Stimulated activated CD8-positive, alpha-beta memory T cell treated with anti-CD3 and anti-CD28 coated beads, Interleukin-4, amount 100 ng/mL, for 24 hours (primary cell): Measurements from ENCODE around the gene CIDEC.
"Not testable (repeated sequence)": the region's sequence is repeated elsewhere in the genome, so short reads cannot be mapped to it uniquely, and the experiment has no call there.

Source experiments
- DNase-seq: peaks from one replicate; pipeline ENCODE4 v3.0.0-alpha.2; 2020; ENCODE audit warnings: low read depth

Gene CIDEC

GRCh38 chr3:9875448-9875847 lies 4.6 kb downstream of the CIDEC start:
- DNase-seq = no peak

GRCh38 chr3:9872067-9872466 lies 8.0 kb downstream of the CIDEC start:
- DNase-seq = not testable (repeated sequence)

- no peak for DNase-seq
These were observed 9.1 kb downstream of the CIDEC start for GRCh38 chr3:9870978-9871377.

GRCh38 chr3:9869955-9870354 lies 10.1 kb downstream of the CIDEC start:
- no peak for DNase-seq

- no peak for DNase-seq
These were observed 12.9 kb downstream of the CIDEC start for GRCh38 chr3:9867106-9867505.

GRCh38 chr3:9866639-9867038 lies 13.4 kb downstream of the CIDEC start:
- no peak for DNase-seq

- DNase-seq = not testable (repeated sequence)
These were observed 14.9 kb downstream of the CIDEC start for GRCh38 chr3:9865125-9865637.

GRCh38 chr3:9864200-9864927 lies 15.7 kb downstream of the CIDEC start:
- no peak for DNase-seq

- DNase-seq = no peak
These were observed 16.8 kb downstream of the CIDEC start for GRCh38 chr3:9863058-9863772.

GRCh38 chr3:9862391-9863057 lies 17.5 kb downstream of the CIDEC start:
- DNase-seq = no peak

GRCh38 chr3:9861626-9862130 lies 18.4 kb downstream of the CIDEC start:
- no peak for DNase-seq

- DNase-seq = no peak
These were observed 18.9 kb downstream of the CIDEC start for GRCh38 chr3:9861201-9861600.

GRCh38 chr3:9859530-9860025 lies 20.5 kb downstream of the CIDEC start:
- DNase-seq = no peak

GRCh38 chr3:9855594-9855993 lies 24.5 kb downstream of the CIDEC start:
- DNase-seq = no peak

- not testable (repeated sequence) for DNase-seq
These were observed 25.6 kb downstream of the CIDEC start for GRCh38 chr3:9854291-9854940.

GRCh38 chr3:9852528-9852927 lies 27.5 kb downstream of the CIDEC start:
- no peak for DNase-seq

- not testable (repeated sequence) for DNase-seq
These were observed 28.1 kb downstream of the CIDEC start for GRCh38 chr3:9851926-9852325.

- DNase-seq = not testable (repeated sequence)
These were observed 28.7 kb downstream of the CIDEC start for GRCh38 chr3:9851383-9851782.

GRCh38 chr3:9848860-9849259 lies 31.2 kb downstream of the CIDEC start:
- DNase-seq = not testable (repeated sequence)

GRCh38 chr3:9847870-9848269 lies 32.2 kb downstream of the CIDEC start:
- DNase-seq = not testable (repeated sequence)

GRCh38 chr3:9846931-9847488 lies 33.0 kb downstream of the CIDEC start:
- no peak for DNase-seq

- no peak for DNase-seq
These were observed 33.8 kb downstream of the CIDEC start for GRCh38 chr3:9846231-9846630.
